Pancreas (tissue), 10 donors: Measurements from ENCODE around the gene ARHGAP26. TPM values are rescaled to one million over a fixed set of nuclear protein-coding genes. Genes with fewer than 3 reads are reported as not detected.
"Not testable (repeated sequence)": the region's sequence is repeated elsewhere in the genome, so short reads cannot be mapped to it uniquely, and the experiment has no call there.

ENCODE experiments used
- ATAC-seq, 4 donors: fragments of 200-7000 bp; cut with Tn5 transposase; one replicate each; pipeline versions ENCODE4 v1.8.0 to v1.9.1; 2020; ENCODE audit warnings: mild to moderate bottlenecking in 4 of 4, moderate library complexity in 4 of 4
- DNase-seq, 6 donors: peaks; one replicate each; pipeline ENCODE4 v3.0.0-alpha.2; 2020
- FAIRE-seq: peaks from 2 replicates; lab custom pipeline; 2012; peaks lifted over from hg19 to GRCh38; lab: Jason Lieb, UNC
- H3K27ac ChIP-seq, 4 donors: fragments of 200-600 bp; sonication (generic); 1 replicate in 3 of 4; 2 replicates in 1 of 4; pipeline versions ENCODE4 v1.5.0 to v1.8.0; 2020
- H3K27me3 ChIP-seq, 4 donors: fragments of 200-600 bp; one replicate each; pipeline ENCODE4 v1.8.0; 2021
- H3K36me3 ChIP-seq, 3 donors: fragments of 200-600 bp; sonication (generic) in 1 of 3; one replicate each; pipeline versions ENCODE4 v1.5.0 to v1.8.0; 2020 to 2021
- H3K4me1 ChIP-seq, 3 donors: fragments of 200-600 bp; one replicate each; pipeline ENCODE4 v1.8.0; 2021
- H3K4me3 ChIP-seq, 4 donors: fragments of 200-600 bp; sonication (generic) in 2 of 4; one replicate each; pipeline versions ENCODE4 v1.5.0 to v1.8.0; 2020 to 2021
- H3K9me3 ChIP-seq, 4 donors: fragments of 200-600 bp; one replicate each; pipeline ENCODE4 v1.8.0; 2021
- CTCF ChIP-seq, 4 donors: fragments of 200-600 bp; sonication (generic) in 3 of 4; IDR thresholded peaks; one replicate each; pipeline versions ENCODE4 v1.5.0 to v1.8.0; 2021; ENCODE audit warnings: antibody characterized with exemption in 4 of 4
- whole genome bisulfite sequencing, 2 donors: extraction: QIAGEN DNeasy Blood & Tissue Kit; methylation state at CpG; one replicate each; pipeline ENCODE4 v1.1.7; 2013; 5-methylcytosine and 5-hydroxymethylcytosine counted together
- intact Hi-C, 3 donors: fragments of 100-400 bp; cut with DNase I; formaldehyde crosslinking; loops; one replicate each; pipeline versions ENCODE4 v1.11.1 to v1.14.2; 2022
- polyA plus RNA-seq, 2 donors: library from polyadenylated mRNA; stranded (reverse); fragments of 200-250 nt; gene quantifications; one replicate each; pipeline ENCODE4 v1.2.3, GENCODE V29; 2013
- total RNA-seq, 6 donors: library from RNA; stranded (reverse); fragmentation: NEBNext Ultra II Directional in 4 of 6; extraction: Animal tissue kit (Norgen Biotek cat#: 25700) in 4 of 6; gene quantifications; one replicate each; pipeline versions ENCODE4 v1.2.1 to v1.2.4, GENCODE V29; 2021 to 2023
- donor health status: healthy with polysubstance abuse.
- donor health status: DM: no; HTN: no; CAD: no; lungs with moderate emphysema.
- donor health status: DM: no; HTN: no; CAD: no.
- donor health status: control.
- donor health status: control.
- donor health status: Bipolar disorder and iron deficiency.
- donor health status: DM: yes; HTN: yes; CAD: no.
- donor health status: DM: no; HTN: no; CAD: no.
- donor health status: DM: no; HTN: no; CAD: no.
- donor health status: DM: yes; HTN: yes; CAD: no.

ARHGAP26 gene
- total and polyA plus RNA-seq, 8 donors = 3.0 to 28.1 (median 10.3) TPM

GRCh38 chr5:143084407-143084806 lies 314.2 kb downstream of the ARHGAP26 start:
- TF ChIP-seq CTCF (IDR thresholded peaks at IDR 0.05) = no peak
- ATAC-seq = no peak
- WGBS, 2 donors = 96 to 97% methylated on average over 9 of the region's 9 CpGs
- H3K27me3 ChIP-seq = no peaks in the 10 kb centered on the region
- H3K27ac ChIP-seq = no peak overlapping the region
- H3K4me3 ChIP-seq = no peak overlapping the region
- DNase-seq = no peak
- no peaks in the 10 kb centered on the region for H3K9me3 ChIP-seq
- H3K4me1 ChIP-seq = no peaks in the 10 kb centered on the region
- no peak for FAIRE-seq
- no peaks in the 10 kb centered on the region for H3K36me3 ChIP-seq
- intact Hi-C loops = no loop called here

- intact Hi-C loops = no loop called here
- ATAC-seq = no peak
- H3K4me1 ChIP-seq = no peaks in the 10 kb centered on the region
- DNase-seq = no peak
- FAIRE-seq = no peak
- H3K27me3 ChIP-seq = no peaks in the 10 kb centered on the region
- H3K4me3 ChIP-seq = no peak overlapping the region
- WGBS, 2 donors = 89 to 94% methylated on average over 6 of the region's 6 CpGs
- TF ChIP-seq CTCF (IDR thresholded peaks at IDR 0.05) = no peak
- no peak overlapping the region for H3K27ac ChIP-seq
- H3K36me3 ChIP-seq = no peaks in the 10 kb centered on the region
- no peaks in the 10 kb centered on the region for H3K9me3 ChIP-seq
These were observed 315.2 kb downstream of the ARHGAP26 start for GRCh38 chr5:143085319-143085917.

- FAIRE-seq = no peak
- intact Hi-C loops = no loop called here
- H3K9me3 ChIP-seq = no peaks in the 10 kb centered on the region
- no peak overlapping the region for H3K4me3 ChIP-seq
- no peak for DNase-seq
- no peaks in the 10 kb centered on the region for H3K4me1 ChIP-seq
- no peak for ATAC-seq
- H3K36me3 ChIP-seq = no peaks in the 10 kb centered on the region
- no peaks in the 10 kb centered on the region for H3K27me3 ChIP-seq
- H3K27ac ChIP-seq = no peak overlapping the region
- no peak for TF ChIP-seq CTCF (IDR thresholded peaks at IDR 0.05)
- 95 to 96% methylated on average over 1 of the region's 1 CpG for whole genome bisulfite sequencing, 2 donors
These were observed 316.4 kb downstream of the ARHGAP26 start for GRCh38 chr5:143086546-143086907.

- intact Hi-C loops = no loop called here
- no peaks in the 10 kb centered on the region for H3K4me1 ChIP-seq
- H3K9me3 ChIP-seq = no peaks in the 10 kb centered on the region
- DNase-seq (no peak), ATAC-seq (no peak), FAIRE-seq (no peak)
- no peak overlapping the region for H3K27ac ChIP-seq
- TF ChIP-seq CTCF (IDR thresholded peaks at IDR 0.05) = no peak
- WGBS, 2 donors = 76 to 78% methylated on average over 5 of the region's 5 CpGs
- no peaks in the 10 kb centered on the region for H3K27me3 ChIP-seq
- no peaks in the 10 kb centered on the region for H3K36me3 ChIP-seq
- no peak overlapping the region for H3K4me3 ChIP-seq
These were observed 316.9 kb downstream of the ARHGAP26 start for GRCh38 chr5:143086908-143087637.

- H3K27me3 ChIP-seq, FAIRE-seq, DNase-seq, H3K9me3 ChIP-seq, ATAC-seq, H3K4me3 ChIP-seq, H3K4me1 ChIP-seq, intact Hi-C loops, H3K27ac ChIP-seq, H3K36me3 ChIP-seq: not testable (repeated sequence)
- WGBS, 2 donors = 96 to 97% methylated on average over 11 of the region's 11 CpGs
These were observed 318.5 kb downstream of the ARHGAP26 start for GRCh38 chr5:143088702-143089101.

GRCh38 chr5:143090044-143090443 lies 319.9 kb downstream of the ARHGAP26 start:
- H3K4me3 ChIP-seq, H3K27ac ChIP-seq, H3K27me3 ChIP-seq, intact Hi-C loops, ATAC-seq, H3K9me3 ChIP-seq, H3K4me1 ChIP-seq, FAIRE-seq, DNase-seq, H3K36me3 ChIP-seq: not testable (repeated sequence)
- WGBS, 2 donors = 90 to 95% methylated on average over 10 of the region's 10 CpGs

- DNase-seq, H3K4me3 ChIP-seq, H3K27ac ChIP-seq, H3K4me1 ChIP-seq, H3K27me3 ChIP-seq, intact Hi-C loops, H3K9me3 ChIP-seq, ATAC-seq, FAIRE-seq, H3K36me3 ChIP-seq: not testable (repeated sequence)
- WGBS, 2 donors = 93 to 95% methylated on average over 8 of the region's 8 CpGs
These were observed 322.7 kb downstream of the ARHGAP26 start for GRCh38 chr5:143092711-143093451.
